NCI-H2171 (cell line): ENCODE results near the gene REN.

ENCODE experiments used
- DNase-seq: peaks from one replicate; lab custom pipeline; 2025; lab: John Stamatoyannopoulos, UW

REN gene

DNA sequence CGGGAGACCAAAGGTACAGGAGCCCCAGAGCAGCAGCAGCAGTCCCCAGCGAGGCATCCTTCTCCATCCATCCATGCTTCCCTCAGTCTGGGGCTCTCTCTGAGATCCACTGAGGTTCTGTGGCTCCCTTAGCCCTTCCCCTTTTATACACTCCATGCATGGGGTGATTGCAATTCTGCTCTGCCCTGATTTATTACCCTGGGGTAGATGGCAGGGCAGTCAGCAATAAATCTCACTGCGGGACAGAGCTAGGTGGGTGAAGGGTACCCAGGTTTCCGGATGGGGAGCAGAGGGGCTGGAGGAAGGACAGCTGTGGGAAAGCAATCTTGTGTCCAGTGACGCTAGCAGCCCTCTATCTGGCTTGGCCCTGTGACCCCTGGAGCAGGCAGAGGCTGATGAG lies at the start of gene REN:
Gene REN (minus strand): TSS at position 119 of the 400 bp plus-strand sequence. CDS start 44 bp downstream, at position 75.
- no peak for DNase-seq

DNA sequence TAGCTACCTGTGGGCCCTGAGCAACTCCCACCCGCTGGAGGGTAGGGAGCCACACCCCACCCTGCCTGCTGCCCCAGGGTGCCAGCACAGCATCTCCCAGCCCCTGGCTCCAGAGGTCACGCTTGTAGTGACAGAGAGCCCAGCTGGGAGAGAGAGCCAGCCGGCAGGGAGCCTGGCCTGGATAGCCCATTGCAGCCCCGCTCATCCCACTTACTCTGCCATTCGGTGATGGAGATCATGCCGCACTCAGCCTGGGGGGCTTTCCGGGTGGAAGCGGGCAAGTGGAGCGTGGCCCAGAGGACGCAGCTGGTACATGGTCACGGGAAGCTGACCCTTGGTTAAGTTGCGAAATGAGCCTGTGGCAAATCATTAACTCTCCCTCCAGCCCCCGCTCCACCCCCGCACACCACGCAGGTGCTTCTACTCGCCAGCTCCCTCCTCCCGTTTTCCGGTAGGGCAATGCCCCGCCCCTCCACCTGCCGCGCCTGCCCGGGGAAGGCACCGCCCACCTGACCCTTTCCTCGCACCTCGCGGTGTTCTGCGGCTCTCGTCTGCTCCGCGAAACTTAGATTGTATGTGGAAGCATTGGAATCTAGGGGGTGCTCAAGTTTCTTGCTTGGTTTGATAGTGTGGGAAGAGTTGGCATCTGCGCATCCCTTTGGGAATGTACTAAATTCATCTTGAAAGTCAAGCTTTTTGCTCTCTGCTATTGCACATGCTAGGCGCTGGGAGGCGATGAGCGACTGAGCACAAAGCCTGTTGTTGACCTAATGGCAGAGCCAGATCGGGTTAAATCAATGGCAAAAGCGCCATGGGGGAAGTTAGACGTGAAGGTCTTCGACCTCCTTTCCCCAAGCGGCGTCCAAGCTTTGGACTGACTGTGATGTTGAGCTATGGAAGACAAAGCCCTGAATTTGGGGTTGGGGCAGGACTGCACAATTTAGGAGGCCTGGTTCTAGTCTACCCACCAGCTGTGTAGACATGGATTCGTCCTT lies 47.8 kb upstream of the REN start, which contains the start of gene GOLT1A:
Gene GOLT1A (minus strand): TSS at position 321 of the 995 bp plus-strand sequence. CDS start 82 bp downstream, at position 239.
- peak; percentile 56 for DNase-seq

DNA sequence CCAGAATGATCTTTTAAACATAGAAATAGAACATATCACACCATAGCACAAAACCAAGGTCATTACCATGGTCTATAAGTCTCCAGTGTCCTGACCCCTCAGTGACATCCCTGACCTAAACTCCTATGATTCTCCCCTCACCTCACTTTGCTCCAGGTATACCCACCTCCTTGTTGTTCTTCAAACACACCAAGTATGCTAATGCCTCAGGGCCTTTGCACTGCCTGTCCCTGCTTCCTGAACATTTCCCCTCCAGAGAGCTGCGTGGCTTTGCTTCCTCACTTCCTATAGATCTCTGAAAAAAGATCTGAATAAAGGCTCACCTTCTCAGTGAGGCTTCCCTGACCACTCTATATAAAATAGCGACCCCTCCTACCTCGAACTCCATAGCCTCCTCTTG lies 46.6 kb upstream of the REN start:
- DNase-seq = no peak

- DNase-seq = no peak
Measured at GRCh38 chr1:204211046-204211445, 44.9 kb upstream of the REN start.

DNA sequence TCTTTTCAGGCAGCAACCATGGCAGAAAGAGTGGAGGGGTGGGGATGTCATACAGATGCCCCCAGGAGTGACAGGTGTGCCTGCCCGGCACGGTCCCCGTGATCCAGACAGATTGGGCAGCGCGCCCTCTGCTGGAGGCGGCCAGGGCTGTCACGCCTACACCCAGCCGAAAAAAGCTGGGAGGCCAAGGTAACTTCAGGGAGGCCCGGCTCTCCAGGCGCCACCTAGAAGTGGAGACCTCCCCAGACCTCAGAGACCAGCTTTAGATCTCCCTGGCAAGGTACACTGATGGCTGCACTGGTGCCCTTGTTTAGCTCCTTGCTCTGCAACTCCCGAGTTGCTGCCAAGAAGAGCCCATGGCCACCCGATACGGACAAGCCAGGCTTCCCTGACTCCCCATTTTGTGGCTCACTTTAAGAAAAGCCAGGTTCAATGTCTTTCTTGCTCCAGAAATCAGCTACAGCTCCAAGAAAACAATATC lies 41.0 kb upstream of the REN start:
- DNase-seq = peak; percentile 68

DNA sequence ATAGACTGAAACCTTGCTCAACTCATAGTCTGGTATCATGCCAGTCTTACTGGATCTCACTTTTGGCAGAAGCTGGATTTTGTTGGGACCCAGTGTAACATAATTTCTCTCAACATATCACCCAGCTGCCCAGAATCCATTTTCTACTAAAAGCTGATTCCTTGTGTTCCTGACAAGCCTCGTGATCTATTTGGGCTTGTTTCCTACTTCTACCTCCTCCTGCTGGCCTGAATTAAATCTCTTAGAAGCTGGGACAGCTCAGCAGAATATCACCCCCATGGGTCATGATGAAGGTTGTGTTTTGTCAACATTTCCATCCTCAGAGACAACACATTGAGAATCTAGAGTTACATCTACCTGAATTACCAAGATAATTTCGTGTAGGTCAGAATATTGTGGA lies 40.0 kb upstream of the REN start:
- DNase-seq = no peak

- no peak for DNase-seq
Measured at GRCh38 chr1:204205486-204205885, 39.3 kb upstream of the REN start.

- no peak for DNase-seq
Measured at GRCh38 chr1:204204944-204205343, 38.8 kb upstream of the REN start.

DNA sequence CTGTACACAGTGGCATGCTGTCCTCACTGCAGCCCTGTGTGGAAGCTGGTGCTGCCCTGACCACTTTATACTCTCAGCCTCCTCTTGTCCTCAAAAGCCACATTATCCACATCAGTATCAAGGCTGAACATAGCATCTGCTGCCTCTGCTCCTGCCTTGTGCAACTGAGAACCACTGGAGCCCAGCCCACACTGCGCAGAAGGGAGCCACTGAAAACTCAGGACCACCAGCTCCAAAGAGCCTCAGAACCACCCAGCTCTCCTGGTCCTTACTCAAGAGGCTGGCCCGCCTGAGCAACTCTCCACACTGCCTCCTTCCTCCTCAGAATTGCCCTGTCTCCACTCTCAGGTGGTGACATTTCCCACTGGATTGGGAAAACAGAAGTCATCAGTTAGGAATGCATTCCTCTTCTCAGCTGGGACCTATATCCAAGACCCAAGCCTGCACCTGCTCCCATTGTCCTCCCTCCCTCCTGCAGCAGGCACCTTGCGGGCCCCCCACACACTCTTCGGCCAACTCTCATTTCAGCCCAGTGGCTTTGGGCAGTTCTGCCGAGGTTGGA lies 37.1 kb upstream of the REN start:
- DNase-seq = no peak

DNA sequence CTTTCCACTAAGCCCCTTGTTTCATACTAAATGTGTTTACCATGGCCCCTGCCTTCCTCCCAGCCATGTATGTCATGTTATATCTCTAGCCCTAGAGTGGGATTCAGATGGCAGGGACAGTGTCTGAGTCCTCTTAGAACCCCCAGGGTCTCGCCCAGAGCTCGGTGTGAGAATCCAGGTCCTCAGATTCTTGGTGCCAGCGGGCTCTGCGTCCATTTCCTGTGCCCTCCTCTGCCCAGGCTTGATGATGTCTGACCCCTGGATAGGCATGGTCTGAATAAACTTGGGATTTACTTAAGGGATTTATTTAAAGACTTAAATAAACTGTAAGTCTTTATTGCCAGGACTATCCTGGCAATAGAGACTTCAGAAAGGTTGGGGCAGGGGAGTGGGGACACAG lies 36.3 kb upstream of the REN start:
- no peak for DNase-seq

DNA sequence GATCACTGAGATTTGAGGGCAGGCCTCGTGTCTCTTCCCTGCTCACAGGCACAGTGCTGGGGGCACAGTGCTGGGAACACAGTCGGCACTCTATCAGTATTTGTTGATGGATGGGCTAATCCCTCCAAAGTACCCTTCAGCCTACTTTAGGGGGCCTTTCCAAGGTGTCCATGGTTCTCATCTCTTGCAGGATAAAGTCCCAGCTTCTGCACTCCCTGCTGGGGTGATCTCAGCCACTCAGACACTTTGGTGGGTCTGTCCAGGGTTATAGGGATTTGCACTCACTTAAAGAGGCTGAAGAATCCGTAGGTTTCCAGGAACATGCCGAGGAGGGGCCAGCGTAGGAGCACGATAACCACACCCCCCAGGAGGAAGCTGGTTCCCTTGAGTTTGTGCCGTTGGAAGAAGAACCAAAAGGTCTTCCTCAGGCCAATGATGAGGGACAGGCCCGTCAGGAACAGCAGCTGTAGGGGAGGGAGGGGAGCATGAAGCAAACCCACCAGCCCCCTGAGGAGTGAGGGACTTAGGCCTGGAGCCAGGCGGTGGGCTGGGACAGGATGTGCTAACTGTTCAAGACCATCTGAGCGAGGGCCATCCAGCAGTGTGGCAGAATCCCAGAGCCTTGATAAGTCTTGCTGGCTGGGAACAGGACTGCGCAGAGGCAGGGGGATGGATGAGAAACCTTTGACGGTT lies 35.4 kb upstream of the REN start:
- DNase-seq = no peak

GRCh38 chr1:204199579-204199978 lies 33.4 kb upstream of the REN start:
- DNase-seq = no peak

- DNase-seq = peak; percentile 38
Measured at GRCh38 chr1:204198348-204199340, 32.5 kb upstream of the REN start.

DNA sequence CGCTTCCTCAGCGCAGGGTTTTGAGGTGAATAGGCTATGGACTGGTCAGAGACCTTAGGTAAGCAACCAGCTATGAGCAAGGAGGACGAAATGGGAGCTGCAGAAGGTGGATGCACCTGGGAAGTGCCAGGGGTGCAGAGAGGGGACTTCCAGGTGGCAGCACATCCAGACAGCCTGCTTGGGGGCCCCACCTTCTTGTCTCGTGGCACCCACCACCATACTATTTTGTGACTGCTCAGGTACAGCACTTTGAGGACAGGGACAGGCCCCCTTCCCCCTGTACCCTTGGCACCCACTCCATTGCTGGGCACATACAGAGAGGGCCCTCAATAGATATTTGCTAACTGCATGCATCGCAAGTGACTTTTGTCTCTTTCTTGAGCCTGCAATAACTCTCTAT lies 30.9 kb upstream of the REN start:
- no peak for DNase-seq

DNA sequence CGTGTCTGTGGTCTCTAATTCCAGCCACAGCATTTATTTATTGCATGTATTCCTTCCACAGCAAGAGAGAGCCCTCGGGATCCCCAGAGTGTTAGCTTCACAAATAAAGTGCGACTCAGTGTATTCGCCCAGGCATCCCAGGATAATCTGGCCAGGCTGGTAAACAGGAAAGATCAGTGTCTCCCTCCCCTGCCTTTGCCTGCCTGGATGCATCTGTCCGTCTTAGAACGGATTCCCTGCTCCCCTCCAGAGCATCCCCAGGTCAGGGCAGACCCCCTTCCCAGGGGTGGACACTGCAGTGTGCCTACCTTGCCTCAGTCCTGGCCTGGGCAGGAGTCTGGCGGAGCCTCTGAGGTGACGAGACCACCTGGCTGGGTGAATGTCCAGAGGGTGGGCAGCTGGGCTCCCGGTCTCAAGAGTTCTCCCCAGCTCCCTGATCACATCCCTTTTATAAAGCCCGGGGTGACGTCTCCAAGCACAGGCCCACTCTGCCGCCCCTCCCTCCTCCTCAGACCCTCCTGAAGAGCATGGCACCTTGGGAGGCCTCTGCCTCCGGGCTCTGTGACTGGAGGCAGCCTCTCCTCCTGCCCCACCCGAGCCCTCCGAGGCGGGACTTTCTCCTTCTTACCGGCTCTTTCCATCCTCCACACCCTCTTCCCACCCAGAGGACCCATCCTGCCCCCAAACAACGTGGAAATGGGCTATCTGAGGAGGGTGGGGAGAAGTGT lies 30.1 kb upstream of the REN start, which contains the start of gene KISS1:
Gene KISS1 (minus strand): TSS at position 424 of the 728 bp plus-strand sequence. CDS start 3,615 bp downstream, outside the sequence.
- DNase-seq = no peak

GRCh38 chr1:204194771-204195170 lies 28.6 kb upstream of the REN start:
- DNase-seq = no peak

GRCh38 chr1:204194080-204194479 lies 27.9 kb upstream of the REN start:
- DNase-seq = no peak

DNA sequence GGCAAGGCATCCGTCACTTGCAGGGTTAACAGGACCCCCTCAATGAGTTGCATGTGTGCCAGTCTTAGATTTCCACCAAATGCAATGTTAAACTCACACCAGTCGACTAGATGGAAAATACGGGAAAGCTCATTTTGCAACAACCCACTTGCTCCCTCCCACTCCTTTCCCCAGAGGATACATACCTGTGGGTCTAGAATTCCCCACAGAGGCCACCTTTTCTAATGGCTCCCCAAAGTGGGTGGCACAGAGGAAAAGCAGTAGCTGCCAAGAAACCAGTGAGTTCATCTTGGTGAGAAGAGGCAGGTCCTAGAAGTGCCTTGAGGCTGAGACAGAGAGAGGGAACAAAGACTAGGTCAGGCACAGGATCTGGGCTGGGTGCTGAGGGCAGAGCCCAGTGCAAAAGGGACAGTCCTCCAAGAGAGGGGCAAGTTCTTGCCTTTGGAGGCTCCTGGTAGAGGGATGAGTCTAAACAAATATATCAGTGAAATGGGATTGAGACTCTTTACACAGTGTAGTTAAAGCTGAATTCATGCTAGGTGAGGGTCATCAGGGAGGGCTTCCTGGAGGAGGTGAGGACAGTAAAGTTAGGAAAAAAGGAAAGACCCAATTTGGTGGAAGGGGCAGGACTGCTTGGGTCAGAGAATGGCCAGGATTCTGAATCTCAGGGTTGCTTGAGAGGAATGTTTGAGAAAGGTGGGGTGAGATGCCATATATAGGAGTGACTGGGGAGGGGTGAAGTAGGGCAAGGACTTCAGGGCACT lies 26.6 kb upstream of the REN start:
- DNase-seq = no peak

DNA sequence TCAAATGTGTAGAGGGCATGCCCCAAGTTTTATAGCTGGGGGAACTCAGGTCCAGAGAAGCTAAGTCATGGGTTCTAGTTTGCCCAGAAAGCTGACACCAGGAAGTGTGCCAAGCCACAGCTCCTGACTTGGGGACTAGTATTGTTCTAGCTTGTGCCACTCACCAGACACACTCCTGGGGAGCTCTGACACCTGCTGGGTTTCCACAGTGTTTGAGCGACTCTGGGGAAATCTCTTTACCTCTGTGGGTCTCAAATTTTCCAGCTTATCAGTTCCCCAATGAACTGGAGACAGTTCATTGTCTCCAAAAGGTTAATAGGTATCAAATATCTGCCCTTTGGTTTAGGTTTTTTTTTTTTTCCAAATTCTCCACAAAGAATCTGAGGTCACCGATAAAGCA lies 25.9 kb upstream of the REN start:
- no peak for DNase-seq

DNA sequence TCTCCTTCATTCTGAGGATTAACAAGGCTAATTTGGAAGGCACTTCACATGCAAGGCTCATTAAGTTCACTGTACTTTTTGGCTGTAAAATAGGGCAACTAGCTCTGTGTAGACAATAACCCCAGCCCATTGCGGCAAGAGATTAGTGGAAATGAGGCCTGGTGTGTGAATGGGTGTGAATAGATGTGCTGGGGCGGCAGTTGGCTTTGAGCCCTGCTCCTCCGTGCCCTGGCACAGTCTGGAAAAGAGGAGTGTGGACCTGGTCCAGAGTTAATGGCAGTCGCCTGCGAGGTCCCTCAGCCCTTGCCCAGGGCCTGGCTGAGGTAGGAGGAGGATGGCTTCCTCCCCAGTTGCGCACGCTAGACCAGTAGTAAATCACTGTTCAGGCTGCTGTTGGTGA lies 25.3 kb upstream of the REN start:
- no peak for DNase-seq
